Testis (tissue), 3 donors: Measurements from ENCODE around the gene TOX2. TPM values are rescaled to one million over a fixed set of nuclear protein-coding genes. Genes with fewer than 3 reads are reported as not detected.

ENCODE experiments used
- DNase-seq: peaks from one replicate; pipeline ENCODE4 v3.0.0-alpha.2; 2019
- H3K27ac ChIP-seq, 2 donors: fragments of 200-600 bp; sonication (generic); one replicate each; pipeline ENCODE4 v1.5.1; 2019
- H3K27me3 ChIP-seq: fragments of 200-600 bp; sonication (generic); one replicate; pipeline ENCODE4 v1.5.1; 2019
- H3K36me3 ChIP-seq: fragments of 200-600 bp; sonication (generic); one replicate; pipeline ENCODE4 v1.5.1; 2017; ENCODE audit warnings: low read depth; ENCODE audit errors: missing control alignments
- H3K4me1 ChIP-seq: fragments of 200-600 bp; sonication (generic); one replicate; pipeline ENCODE4 v1.5.1; 2019
- H3K4me3 ChIP-seq, 2 donors: fragments of 200-600 bp; sonication (generic); one replicate each; pipeline ENCODE4 v1.5.1; 2017 to 2019
- H3K9me3 ChIP-seq: fragments of 200-600 bp; sonication (generic); one replicate; pipeline ENCODE4 v1.5.1; 2017
- POLR2A ChIP-seq: fragments of 450-650 bp; IDR thresholded peaks from one replicate; pipeline ENCODE4 v1.6.1; 2017; ENCODE audit warnings: antibody characterized with exemption, mild to moderate bottlenecking, moderate library complexity
- WGBS, 2 donors: methylation state at CpG; one replicate each; pipeline ENCODE4 v1.1.5; 2018; 5-methylcytosine and 5-hydroxymethylcytosine counted together
- intact Hi-C: fragments of 100-400 bp; cut with DNase I; formaldehyde crosslinking; loops from one replicate; pipeline ENCODE4 v1.15.1; 2023; ENCODE audit warnings: low total_unique reads
- polyA plus RNA-seq: library from polyadenylated mRNA; stranded (reverse); fragments of 350-450 nt; fragmentation: Illumina TruSeq; extraction: RNeasy Lipid Tissue Mini Kit (QIAGEN cat#74804); gene quantifications from one replicate; pipeline ENCODE4 v1.2.3, GENCODE V29; 2014; ENCODE audit warnings: low read depth, low replicate concordance; ENCODE audit not compliant: insufficient read depth
- total RNA-seq, 2 donors: library from RNA; depleted of rRNA; stranded (reverse); fragments of >200 nt; gene quantifications; one replicate each; pipeline ENCODE4 v1.2.3, GENCODE V29; 2016
- TF ChIP-seq, protein P1 (sequence below), 3 experiments: fragments of 450-650 bp in 2 of 3; fragments of 200-600 bp in 1 of 3; sonication (generic) in 1 of 3; IDR thresholded peaks; one replicate each; pipeline ENCODE4 v1.5.1; 2016 to 2019; ENCODE audit warnings: antibody characterized with exemption in 3 of 3, mild to moderate bottlenecking in 2 of 3, moderate library complexity in 1 of 3

The TOX2 gene
- total and polyA plus RNA-seq, 3 donors from 2014 or later, result 43.8 to 67.0 (median 48.1) TPM

- peaks cover 7% of the 10 kb centered on the region for H3K4me1 ChIP-seq
- intact Hi-C loops, result no loop called here
- H3K27ac ChIP-seq, result no peak overlapping the region
- DNase-seq, result no peak
- H3K27me3 ChIP-seq, result no peaks in the 10 kb centered on the region
- H3K9me3 ChIP-seq, result no peaks in the 10 kb centered on the region
- no peak overlapping the region for H3K4me3 ChIP-seq
- WGBS, 2 donors, result 89 to 97% methylated on average over 9 to 11 of the region's 11 CpGs
- no peak for TF ChIP-seq POLR2A
- TF ChIP-seq, protein P1, sequence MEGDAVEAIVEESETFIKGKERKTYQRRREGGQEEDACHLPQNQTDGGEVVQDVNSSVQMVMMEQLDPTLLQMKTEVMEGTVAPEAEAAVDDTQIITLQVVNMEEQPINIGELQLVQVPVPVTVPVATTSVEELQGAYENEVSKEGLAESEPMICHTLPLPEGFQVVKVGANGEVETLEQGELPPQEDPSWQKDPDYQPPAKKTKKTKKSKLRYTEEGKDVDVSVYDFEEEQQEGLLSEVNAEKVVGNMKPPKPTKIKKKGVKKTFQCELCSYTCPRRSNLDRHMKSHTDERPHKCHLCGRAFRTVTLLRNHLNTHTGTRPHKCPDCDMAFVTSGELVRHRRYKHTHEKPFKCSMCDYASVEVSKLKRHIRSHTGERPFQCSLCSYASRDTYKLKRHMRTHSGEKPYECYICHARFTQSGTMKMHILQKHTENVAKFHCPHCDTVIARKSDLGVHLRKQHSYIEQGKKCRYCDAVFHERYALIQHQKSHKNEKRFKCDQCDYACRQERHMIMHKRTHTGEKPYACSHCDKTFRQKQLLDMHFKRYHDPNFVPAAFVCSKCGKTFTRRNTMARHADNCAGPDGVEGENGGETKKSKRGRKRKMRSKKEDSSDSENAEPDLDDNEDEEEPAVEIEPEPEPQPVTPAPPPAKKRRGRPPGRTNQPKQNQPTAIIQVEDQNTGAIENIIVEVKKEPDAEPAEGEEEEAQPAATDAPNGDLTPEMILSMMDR (IDR thresholded peaks at IDR 0.05), result no peak
- H3K36me3 ChIP-seq, result no peaks in the 10 kb centered on the region
Measured at GRCh38 chr20:44017211-44017610, 102.6 kb downstream of the TOX2 start.

DNA sequence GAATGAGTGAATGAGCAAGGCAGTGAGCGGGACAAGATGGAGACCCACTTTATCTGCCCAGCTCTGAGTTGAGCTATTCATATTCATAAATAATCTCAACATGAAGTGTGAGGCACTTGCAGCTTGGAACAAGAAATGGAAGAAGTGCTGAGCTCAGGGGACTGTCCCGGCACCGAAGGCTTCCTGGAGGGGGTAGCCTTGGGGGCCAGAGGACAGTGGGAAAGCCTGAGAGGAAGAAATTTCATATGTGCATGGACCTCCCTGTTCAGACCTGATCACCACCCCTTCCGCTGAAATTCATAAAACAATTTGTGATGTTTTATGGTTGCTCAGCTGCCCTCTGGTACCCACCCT lies 103.2 kb downstream of the TOX2 start:
- H3K27me3 ChIP-seq, result no peaks in the 10 kb centered on the region
- H3K27ac ChIP-seq, result no peak overlapping the region
- no peak overlapping the region for H3K4me3 ChIP-seq
- no peak for DNase-seq
- intact Hi-C loops, result no loop called here
- H3K9me3 ChIP-seq, result no peaks in the 10 kb centered on the region
- TF ChIP-seq, protein P1 (IDR thresholded peaks at IDR 0.05), result no peak
- no peak for TF ChIP-seq POLR2A
- peaks cover 7% of the 10 kb centered on the region for H3K4me1 ChIP-seq
- 48 to 65% methylated on average over 4 of the region's 4 CpGs for WGBS, 2 donors
- H3K36me3 ChIP-seq, result no peaks in the 10 kb centered on the region

- 45% methylated on average over 11 to 15 of the region's 15 CpGs for WGBS, 2 donors
- intact Hi-C loops, result no loop called here
- Histone ChIP-seq H3K9me3 (no peaks in the 10 kb centered on the region), H3K27me3 (no peaks in the 10 kb centered on the region), H3K4me3 (no peak overlapping the region), H3K27ac (no peak overlapping the region), H3K4me1 (peaks cover 7% of the 10 kb centered on the region), H3K36me3 (no peaks in the 10 kb centered on the region)
- peak; percentile 38 for DNase-seq
- TF ChIP-seq, protein P1 (IDR thresholded peaks at IDR 0.05), result no peak
- no peak for TF ChIP-seq POLR2A
Measured at GRCh38 chr20:44018259-44018941, 103.7 kb downstream of the TOX2 start.

- Histone ChIP-seq H3K4me1 (peaks cover 7% of the 10 kb centered on the region), H3K27ac (no peak overlapping the region), H3K9me3 (no peaks in the 10 kb centered on the region), H3K36me3 (no peaks in the 10 kb centered on the region), H3K4me3 (no peak overlapping the region), H3K27me3 (no peaks in the 10 kb centered on the region)
- DNase-seq, result no peak
- WGBS, 2 donors, result 59 to 70% methylated on average over 2 of the region's 2 CpGs
- intact Hi-C loops, result no loop called here
- TF ChIP-seq POLR2A, result no peak
- TF ChIP-seq, protein P1 (IDR thresholded peaks at IDR 0.05), result no peak
Measured at GRCh38 chr20:44018942-44019637, 104.4 kb downstream of the TOX2 start.
